Parathyroid adenoma (tissue), 2 donors: Measurements from ENCODE around the gene CHST10.

Experiments
- H2AFZ ChIP-seq: fragments of 300-600 bp; sonication (generic); one replicate; pipeline ENCODE4 v1.7.0; 2017; ENCODE audit warnings: antibody characterized with exemption, mild to moderate bottlenecking
- H3K27ac ChIP-seq: fragments of 300-600 bp; sonication (generic); one replicate; pipeline ENCODE4 v1.7.0; 2017
- H3K27me3 ChIP-seq: fragments of 300-600 bp; sonication (generic); one replicate; pipeline ENCODE4 v1.7.0; 2017; ENCODE audit warnings: low read length; ENCODE audit not compliant: control insufficient read depth, insufficient read depth
- H3K36me3 ChIP-seq: fragments of 300-600 bp; sonication (generic); one replicate; pipeline ENCODE4 v1.7.0; 2017; ENCODE audit warnings: low read length; ENCODE audit not compliant: control insufficient read depth, insufficient read depth
- H3K4me1 ChIP-seq: fragments of 300-600 bp; sonication (generic); one replicate; pipeline ENCODE4 v1.7.0; 2017; ENCODE audit warnings: control low read depth
- H3K4me2 ChIP-seq: fragments of 300-600 bp; sonication (generic); one replicate; pipeline ENCODE4 v1.7.0; 2017; ENCODE audit warnings: low read length
- H3K4me3 ChIP-seq: fragments of 300-600 bp; sonication (generic); one replicate; pipeline ENCODE4 v1.7.0; 2017; ENCODE audit warnings: low read depth, low read length
- H3K79me2 ChIP-seq: fragments of 300-600 bp; sonication (generic); one replicate; pipeline ENCODE4 v1.7.0; 2017; ENCODE audit warnings: control low read depth
- H3K9ac ChIP-seq: fragments of 300-600 bp; sonication (generic); one replicate; pipeline ENCODE4 v1.7.0; 2017; ENCODE audit warnings: mild to moderate bottlenecking
- H3K9me3 ChIP-seq: fragments of 300-600 bp; sonication (generic); one replicate; pipeline ENCODE4 v1.7.0; 2017; ENCODE audit warnings: low read length; ENCODE audit not compliant: control insufficient read depth
- TF ChIP-seq, protein P1 (sequence below): fragments of 300-600 bp; sonication (generic); IDR thresholded peaks from one replicate; pipeline ENCODE4 v1.7.0; 2017; ENCODE audit warnings: antibody characterized with exemption, mild to moderate bottlenecking
- donor health status: primary hyperparathyroidism.

Gene CHST10

DNA sequence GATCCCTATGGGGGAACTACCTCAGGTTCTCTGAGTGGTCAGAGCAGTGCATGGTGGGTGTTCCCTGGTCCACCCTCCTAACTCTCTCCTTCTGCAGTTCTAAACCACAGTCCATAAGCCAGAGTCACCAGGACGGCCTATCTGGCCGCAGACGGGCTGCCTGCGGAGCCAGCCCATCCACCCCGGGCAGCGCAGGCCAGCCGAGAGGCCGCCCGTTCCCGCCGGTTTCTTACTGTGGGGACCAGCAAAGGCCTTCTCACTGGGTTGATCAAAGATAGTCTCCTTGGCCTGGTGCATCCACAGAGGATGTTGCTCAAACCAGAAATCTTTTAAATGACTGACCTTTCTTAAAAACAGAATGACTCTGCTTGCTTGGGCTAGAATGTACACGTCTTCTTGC, 9.6 kb upstream of the CHST10 start:
- H2AFZ ChIP-seq, result no peak overlapping the region
- TF ChIP-seq, protein P1, sequence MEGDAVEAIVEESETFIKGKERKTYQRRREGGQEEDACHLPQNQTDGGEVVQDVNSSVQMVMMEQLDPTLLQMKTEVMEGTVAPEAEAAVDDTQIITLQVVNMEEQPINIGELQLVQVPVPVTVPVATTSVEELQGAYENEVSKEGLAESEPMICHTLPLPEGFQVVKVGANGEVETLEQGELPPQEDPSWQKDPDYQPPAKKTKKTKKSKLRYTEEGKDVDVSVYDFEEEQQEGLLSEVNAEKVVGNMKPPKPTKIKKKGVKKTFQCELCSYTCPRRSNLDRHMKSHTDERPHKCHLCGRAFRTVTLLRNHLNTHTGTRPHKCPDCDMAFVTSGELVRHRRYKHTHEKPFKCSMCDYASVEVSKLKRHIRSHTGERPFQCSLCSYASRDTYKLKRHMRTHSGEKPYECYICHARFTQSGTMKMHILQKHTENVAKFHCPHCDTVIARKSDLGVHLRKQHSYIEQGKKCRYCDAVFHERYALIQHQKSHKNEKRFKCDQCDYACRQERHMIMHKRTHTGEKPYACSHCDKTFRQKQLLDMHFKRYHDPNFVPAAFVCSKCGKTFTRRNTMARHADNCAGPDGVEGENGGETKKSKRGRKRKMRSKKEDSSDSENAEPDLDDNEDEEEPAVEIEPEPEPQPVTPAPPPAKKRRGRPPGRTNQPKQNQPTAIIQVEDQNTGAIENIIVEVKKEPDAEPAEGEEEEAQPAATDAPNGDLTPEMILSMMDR, result no peak
- no peaks in the 10 kb centered on the region for H3K9me3 ChIP-seq
- H3K4me3 ChIP-seq, result no peak overlapping the region
- no peak overlapping the region for H3K9ac ChIP-seq
- no peak overlapping the region for H3K27ac ChIP-seq
- no peaks in the 10 kb centered on the region for H3K79me2 ChIP-seq
- H3K4me1 ChIP-seq, result no peaks in the 10 kb centered on the region
- no peaks in the 10 kb centered on the region for H3K27me3 ChIP-seq
- no peaks in the 10 kb centered on the region for H3K36me3 ChIP-seq
- no peak overlapping the region for H3K4me2 ChIP-seq

GRCh38 chr2:100426384-100426720, 8.9 kb upstream of the CHST10 start:
- TF ChIP-seq, protein P1, result no peak
- Histone ChIP-seq H2AFZ (no peak overlapping the region), H3K27ac (no peak overlapping the region), H3K27me3 (no peaks in the 10 kb centered on the region), H3K4me1 (no peaks in the 10 kb centered on the region), H3K9ac (no peak overlapping the region), H3K79me2 (no peaks in the 10 kb centered on the region), H3K9me3 (no peaks in the 10 kb centered on the region), H3K4me2 (no peak overlapping the region), H3K4me3 (no peak overlapping the region), H3K36me3 (no peaks in the 10 kb centered on the region)

DNA sequence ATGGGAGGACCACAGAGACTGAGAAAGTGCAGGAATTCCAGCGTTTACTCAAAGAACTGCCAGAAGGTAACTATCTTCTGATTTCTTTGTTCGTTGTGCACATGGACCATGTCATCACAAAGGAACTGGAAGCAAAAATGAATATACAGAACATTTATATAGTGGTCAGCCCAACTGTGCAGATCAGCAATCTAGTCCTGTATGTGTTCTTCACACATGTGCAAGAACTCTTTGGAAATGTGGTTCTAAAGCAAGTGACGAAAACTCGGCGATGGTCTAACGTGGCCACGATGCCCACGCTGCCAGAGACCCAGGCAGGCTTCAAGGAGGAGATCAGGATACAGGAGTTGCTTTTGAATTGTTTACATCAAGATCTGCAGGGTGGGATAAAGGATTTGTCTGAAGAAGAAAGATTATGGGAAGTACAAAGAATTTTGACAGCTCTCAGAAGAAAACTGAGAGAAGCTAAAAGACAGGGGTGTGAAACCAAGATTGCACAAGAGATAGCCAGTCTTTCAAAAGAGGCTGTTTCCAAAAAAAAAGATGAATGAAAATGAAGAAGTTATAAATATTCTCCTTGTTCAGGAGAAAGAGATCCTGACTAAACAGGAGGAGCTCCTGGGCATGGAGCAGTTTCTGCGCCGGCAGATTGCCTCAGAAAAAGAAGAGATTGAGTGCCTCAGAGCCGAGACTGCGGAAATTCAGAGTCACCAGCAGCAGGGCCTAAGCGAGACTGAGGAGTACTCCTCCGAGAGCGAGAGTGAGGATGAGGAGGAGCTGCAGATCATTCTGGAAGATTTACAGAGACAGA, 8.3 kb upstream of the CHST10 start:
- Histone ChIP-seq H3K9me3 (no peaks in the 10 kb centered on the region), H3K27ac (no peak overlapping the region), H3K4me2 (no peak overlapping the region), H3K79me2 (no peaks in the 10 kb centered on the region), H3K4me3 (no peak overlapping the region), H3K36me3 (no peaks in the 10 kb centered on the region), H3K9ac (no peak overlapping the region), H2AFZ (no peak overlapping the region), H3K27me3 (no peaks in the 10 kb centered on the region), H3K4me1 (no peaks in the 10 kb centered on the region)
- TF ChIP-seq, protein P1, result no peak

- Histone ChIP-seq H3K9ac (no peak overlapping the region), H3K4me1 (no peaks in the 10 kb centered on the region), H3K9me3 (no peaks in the 10 kb centered on the region), H3K27me3 (no peaks in the 10 kb centered on the region), H3K79me2 (no peaks in the 10 kb centered on the region), H3K4me3 (no peak overlapping the region), H3K4me2 (no peak overlapping the region), H2AFZ (no peak overlapping the region), H3K36me3 (no peaks in the 10 kb centered on the region), H3K27ac (no peak overlapping the region)
- TF ChIP-seq, protein P1, result no peak
Observed at GRCh38 chr2:100425107-100425506, 7.6 kb upstream of the CHST10 start.

GRCh38 chr2:100424277-100424875, 6.9 kb upstream of the CHST10 start:
- H3K27me3 ChIP-seq, result no peaks in the 10 kb centered on the region
- no peak overlapping the region for H3K27ac ChIP-seq
- no peak overlapping the region for H3K9ac ChIP-seq
- no peak overlapping the region for H3K4me2 ChIP-seq
- H3K4me1 ChIP-seq, result no peaks in the 10 kb centered on the region
- TF ChIP-seq, protein P1, result no peak
- no peak overlapping the region for H2AFZ ChIP-seq
- no peaks in the 10 kb centered on the region for H3K79me2 ChIP-seq
- no peaks in the 10 kb centered on the region for H3K9me3 ChIP-seq
- H3K4me3 ChIP-seq, result no peak overlapping the region
- H3K36me3 ChIP-seq, result no peaks in the 10 kb centered on the region
